Right lobe of liver (tissue), 6 donors: Measurements from ENCODE around the gene COLEC11. TPM values are rescaled to one million over a fixed set of nuclear protein-coding genes. Genes with fewer than 3 reads are reported as not detected.

ENCODE experiments used
- ATAC-seq, 4 donors: fragments of 200-7000 bp; cut with Tn5 transposase; one replicate each; pipeline ENCODE4 v1.9.1; 2020; ENCODE audit warnings: mild to moderate bottlenecking in 4 of 4, moderate library complexity in 4 of 4
- DNase-seq, 3 donors: peaks; one replicate each; pipeline ENCODE4 v3.0.0-alpha.2; 2020
- H3K27ac ChIP-seq, 3 donors: fragments of 200-600 bp; one replicate each; pipeline ENCODE4 v1.8.0; 2022
- H3K27me3 ChIP-seq, 2 donors: fragments of 200-600 bp; one replicate each; pipeline ENCODE4 v1.8.0; 2022
- H3K36me3 ChIP-seq, 4 donors: fragments of 200-600 bp; sonication (generic) in 1 of 4; one replicate each; pipeline versions ENCODE4 v1.5.1 to v1.8.0; 2017 to 2022; ENCODE audit warnings: control low read depth in 1 of 4
- H3K4me1 ChIP-seq, 4 donors: fragments of 200-600 bp; sonication (generic) in 1 of 4; one replicate each; pipeline versions ENCODE4 v1.5.1 to v1.8.0; 2017 to 2022; ENCODE audit warnings: control low read depth in 1 of 4
- H3K4me3 ChIP-seq, 3 donors: fragments of 200-600 bp; one replicate each; pipeline ENCODE4 v1.8.0; 2022
- H3K9me3 ChIP-seq, 4 donors: fragments of 200-600 bp; sonication (generic) in 1 of 4; one replicate each; pipeline versions ENCODE4 v1.5.1 to v1.8.0; 2017 to 2022; ENCODE audit warnings: control low read depth in 1 of 4
- CTCF ChIP-seq, 4 donors: fragments of 200-600 bp in 3 of 4; fragments of 450-650 bp in 1 of 4; IDR thresholded peaks; one replicate each; pipeline versions ENCODE4 v1.5.1 to v1.8.0; 2016 to 2022; ENCODE audit warnings: antibody characterized with exemption in 4 of 4, mild to moderate bottlenecking in 2 of 4
- POLR2A ChIP-seq: fragments of 450-650 bp; IDR thresholded peaks from one replicate; pipeline ENCODE4 v1.6.1; 2017; ENCODE audit warnings: antibody characterized with exemption, mild to moderate bottlenecking
- whole genome bisulfite sequencing: methylation state at CpG from one replicate; pipeline ENCODE4 v1.1.6; 2018; ENCODE audit warnings: low coverage, low lambda C conversion rate; ENCODE audit not compliant: insufficient coverage; ENCODE audit errors: missing lambda C conversion rate; 5-methylcytosine and 5-hydroxymethylcytosine counted together
- intact Hi-C, 2 donors: fragments of 100-400 bp; cut with DNase I; formaldehyde crosslinking; loops; one replicate each; pipeline versions ENCODE4 v1.11.2 to v1.14.1; 2022
- total RNA-seq, 6 experiments: library from RNA; depleted of rRNA in 2 of 6; stranded (reverse); fragments of >200 nt in 2 of 6; fragmentation: NEBNext Ultra II Directional in 3 of 6; extraction: Animal tissue kit (Norgen Biotek cat#: 25700) in 3 of 6; gene quantifications; one replicate each; pipeline versions ENCODE4 v1.1.0 to v1.2.4, GENCODE V29; 2016 to 2023
- donor health status: DM: no; HTN: yes; CAD: no.
- donor health status: DM: no; HTN: no; CAD: no.
- donor health status: DM: no; HTN: no; CAD: no.
- donor health status: DM: no; HTN: yes; CAD: no.
- donor health status: DM: no; HTN: yes; CAD: no.

Gene COLEC11
- total RNA-seq, 6 experiments from 2014 or later = 25.2 to 58.6 (median 41.1) TPM

DNA sequence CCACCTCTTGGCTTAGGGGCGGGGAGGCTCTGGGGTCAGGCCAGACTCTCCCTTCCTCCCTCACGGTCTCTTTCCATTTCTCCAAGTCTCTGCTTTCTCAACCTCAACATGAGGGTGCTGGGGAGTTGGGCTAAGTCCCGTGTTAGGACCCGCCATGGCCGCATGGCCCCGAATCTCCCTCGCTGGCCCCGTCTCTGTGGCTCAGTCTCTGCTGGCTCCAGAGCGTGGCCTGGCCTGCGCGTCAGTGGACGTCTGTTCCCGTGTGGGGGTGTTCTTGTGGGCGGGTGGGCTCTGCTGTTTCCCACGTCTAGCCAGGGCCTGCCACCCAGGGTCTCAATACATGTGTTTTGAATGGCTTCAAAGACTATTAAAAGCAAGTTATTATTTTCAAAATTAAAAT lies 75.5 kb downstream of the COLEC11 start:
- Histone ChIP-seq H3K9me3 (no peaks in the 10 kb centered on the region), H3K36me3 (no peaks in the 10 kb centered on the region), H3K4me3 (no peak overlapping the region), H3K4me1 (no peaks in the 10 kb centered on the region), H3K27ac (no peak overlapping the region), H3K27me3 (no peaks in the 10 kb centered on the region)
- WGBS = 69% methylated on average over 14 of the region's 15 CpGs
- intact Hi-C loops = no loop called here
- ATAC-seq = no peak
- TF ChIP-seq POLR2A (no peak), CTCF (IDR thresholded peaks at IDR 0.05) (no peak)
- no peak for DNase-seq

DNA sequence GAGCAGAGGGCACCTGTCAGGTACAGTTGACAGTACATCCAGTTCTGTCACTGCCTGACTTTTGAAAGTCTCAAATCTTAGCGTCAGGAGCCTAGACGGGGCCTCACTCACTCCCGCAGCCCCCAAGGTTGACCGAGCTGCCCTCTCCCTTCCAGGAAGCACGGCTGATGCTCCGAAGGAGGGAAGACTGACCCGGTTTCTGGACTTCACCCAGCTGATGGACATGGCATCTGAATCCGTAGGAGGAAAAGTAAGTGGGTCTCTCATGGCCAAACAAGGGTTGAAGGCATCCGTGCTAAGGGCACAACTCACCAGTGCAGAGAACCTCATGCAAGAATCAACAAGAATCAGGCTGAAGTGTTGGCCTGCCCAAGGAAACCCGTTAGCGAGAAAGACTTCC lies 76.0 kb downstream of the COLEC11 start:
- no peak for DNase-seq
- Histone ChIP-seq H3K36me3 (no peaks in the 10 kb centered on the region), H3K4me3 (no peak overlapping the region), H3K27ac (no peak overlapping the region), H3K27me3 (no peaks in the 10 kb centered on the region), H3K4me1 (no peaks in the 10 kb centered on the region), H3K9me3 (no peaks in the 10 kb centered on the region)
- intact Hi-C loops = no loop called here
- 81% methylated on average over 11 of the region's 11 CpGs for WGBS
- ATAC-seq = no peak
- TF ChIP-seq CTCF (IDR thresholded peaks at IDR 0.05) = no peak
- no peak for TF ChIP-seq POLR2A

DNA sequence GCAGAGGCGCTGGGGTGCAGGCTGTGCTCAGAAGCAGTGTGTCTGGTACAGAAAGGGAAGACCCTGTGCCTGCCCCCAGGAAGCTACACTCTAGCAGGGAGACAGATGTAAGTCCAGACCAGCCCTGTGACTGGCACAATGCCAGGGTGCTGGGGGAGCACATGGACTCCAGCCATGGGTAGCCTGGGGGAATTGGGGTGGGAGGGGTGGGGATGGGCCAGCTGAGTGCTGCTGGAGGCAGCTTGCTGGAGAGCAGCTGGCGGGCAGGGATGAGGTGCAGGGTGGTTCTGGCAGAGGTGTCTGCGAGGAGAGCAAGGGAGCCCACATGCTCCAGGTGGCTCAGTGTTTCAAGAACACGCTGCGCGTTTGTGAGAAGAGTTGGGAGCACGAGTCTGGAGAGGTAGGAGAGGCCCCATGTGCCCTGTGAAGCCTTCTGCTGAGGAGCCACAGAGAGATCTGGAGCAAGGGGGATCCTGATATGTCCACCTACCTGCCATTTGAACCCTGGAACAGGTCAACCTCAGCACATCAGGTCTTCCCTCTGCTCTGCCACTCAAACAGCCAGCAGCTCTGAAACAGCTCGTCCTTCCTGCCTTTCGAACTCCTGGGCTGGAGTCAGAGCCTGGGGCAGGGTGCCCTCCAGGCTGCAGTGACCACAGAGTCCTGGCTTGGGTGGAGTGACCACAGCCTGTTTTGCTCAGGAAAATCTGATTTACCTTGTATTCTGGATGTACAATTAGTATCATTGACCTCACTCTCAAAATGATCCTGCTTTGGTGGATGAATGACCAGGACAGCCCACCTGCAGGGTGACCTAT lies 78.2 kb downstream of the COLEC11 start:
- Histone ChIP-seq H3K36me3 (no peaks in the 10 kb centered on the region), H3K27me3 (no peaks in the 10 kb centered on the region), H3K9me3 (no peaks in the 10 kb centered on the region), H3K4me3 (no peak overlapping the region), H3K27ac (no peak overlapping the region), H3K4me1 (no peaks in the 10 kb centered on the region)
- no peak for ATAC-seq
- TF ChIP-seq CTCF (IDR thresholded peaks at IDR 0.05) = no peak
- TF ChIP-seq POLR2A = no peak
- intact Hi-C loops = no loop called here
- no peak for DNase-seq
- 17% methylated on average over 1 of the region's 9 CpGs for WGBS

DNA sequence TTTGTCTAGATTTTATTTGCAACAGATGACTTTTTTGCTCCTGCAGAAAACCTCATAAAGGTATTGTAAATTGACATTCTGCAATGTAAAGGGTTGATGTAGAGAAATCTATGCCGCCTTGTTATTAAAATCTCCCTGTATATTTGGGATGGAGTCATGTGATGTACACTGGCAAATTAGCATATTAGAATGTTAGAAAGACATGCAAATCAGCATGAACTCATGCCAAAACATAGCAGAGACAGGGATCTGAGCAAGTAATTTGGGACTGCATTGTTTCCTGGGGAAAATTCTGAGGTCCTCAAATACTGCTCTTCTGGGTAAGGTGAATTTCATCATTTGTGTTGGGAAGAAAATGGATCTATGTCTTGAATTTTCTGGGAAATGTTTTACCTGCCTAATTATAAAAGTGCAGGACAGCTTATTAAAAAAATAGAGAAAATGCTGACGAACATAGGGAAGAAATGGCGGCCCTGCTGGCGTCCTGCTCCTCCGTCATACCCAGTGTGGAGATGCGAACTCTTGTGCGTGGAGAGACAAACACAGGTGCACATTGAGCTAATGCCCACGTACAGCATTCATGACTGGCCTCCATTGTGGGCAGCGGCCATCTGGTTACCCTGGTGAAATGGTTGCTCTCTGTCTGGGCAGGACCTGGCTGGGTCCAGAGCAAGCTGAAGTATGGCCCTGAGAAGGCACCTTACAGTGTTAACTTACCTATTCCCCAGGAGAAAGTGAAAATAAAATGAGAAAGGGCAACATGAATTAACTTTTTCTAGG lies 79.3 kb downstream of the COLEC11 start:
- Histone ChIP-seq H3K27ac (no peak overlapping the region), H3K4me3 (no peak overlapping the region), H3K4me1 (no peaks in the 10 kb centered on the region), H3K36me3 (no peaks in the 10 kb centered on the region), H3K9me3 (no peaks in the 10 kb centered on the region), H3K27me3 (no peaks in the 10 kb centered on the region)
- intact Hi-C loops = no loop called here
- WGBS = 81% methylated on average over 5 of the region's 9 CpGs
- TF ChIP-seq CTCF (IDR thresholded peaks at IDR 0.05) (no peak), POLR2A (no peak)
- DNase-seq (no peak), ATAC-seq (no peak)
